Cardiac fibroblast (primary cell): ENCODE results near the gene CLCA2.

Source experiments
- DNase-seq, 2 donors: peaks; one replicate each; pipeline versions ENCODE4 v3.0.0 to v3.0.0-alpha.2; 2010; ENCODE audit warnings: low read depth in 2 of 2
- H3K4me3 ChIP-seq, 2 donors: replicated peaks in 1 of 2; 1 replicate in 1 of 2; 2 replicates in 1 of 2; pipeline ENCODE4 v1.5.1; 2011; ENCODE audit warnings: low read depth in 2 of 2, low read length in 2 of 2, mild to moderate bottlenecking in 2 of 2, moderate library complexity in 1 of 2
- CTCF ChIP-seq: IDR thresholded peaks from one replicate; pipeline ENCODE4 v1.5.1; 2011; ENCODE audit warnings: low read depth, mild to moderate bottlenecking, low read length, inconsistent platforms

CLCA2 gene

DNA sequence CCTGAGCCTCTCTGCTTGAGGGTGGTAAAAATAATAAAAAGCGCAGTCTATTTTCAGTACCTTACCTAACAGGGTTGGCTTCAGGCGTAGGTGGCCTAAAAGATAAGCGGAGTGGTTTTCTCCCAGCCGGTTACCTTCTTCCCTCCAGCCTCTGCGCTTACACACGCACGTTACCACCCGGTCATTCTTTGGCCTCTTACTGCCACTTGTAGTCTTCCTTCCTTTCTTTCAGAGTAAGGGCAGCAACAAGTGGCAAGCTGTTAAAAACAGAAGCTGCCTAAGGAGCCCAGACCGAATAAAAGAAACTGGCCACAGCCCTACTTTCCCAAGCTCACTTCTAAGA, 80.1 kb downstream of the CLCA2 start:
- no peak for DNase-seq
- TF ChIP-seq CTCF, result no peak
- H3K4me3 ChIP-seq, result no peak overlapping the region

DNA sequence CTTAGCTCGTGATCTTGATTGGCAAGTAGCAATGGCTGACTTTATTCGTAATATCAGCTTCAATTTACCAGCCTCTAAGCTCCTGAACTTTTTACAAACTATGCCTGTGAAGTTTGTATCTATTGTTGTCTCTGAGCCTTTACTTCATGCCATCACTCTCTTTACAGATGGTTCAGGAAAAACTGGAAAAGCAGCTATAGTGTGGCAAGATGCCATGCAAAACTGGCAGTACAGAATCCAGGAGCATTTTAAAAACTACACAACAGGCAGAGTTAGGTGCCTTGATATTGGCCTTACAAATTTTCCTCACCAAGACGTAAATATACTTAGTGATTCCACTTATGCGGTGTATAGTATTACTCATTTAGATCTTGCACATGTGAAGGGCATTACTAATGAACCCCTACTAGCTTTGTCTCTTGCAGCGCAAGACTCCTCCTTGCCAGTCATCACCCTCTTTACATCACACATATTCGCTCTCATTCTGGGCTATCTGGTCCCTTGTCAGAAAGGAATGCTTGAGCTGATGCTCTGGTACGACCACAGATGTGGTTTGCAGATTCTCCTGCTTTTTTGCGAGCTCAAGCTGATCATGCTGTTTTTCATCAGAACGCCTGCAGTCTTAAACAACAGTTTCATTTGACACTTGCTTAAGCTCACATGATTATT, 81.1 kb downstream of the CLCA2 start:
- H3K4me3 ChIP-seq, result no peak overlapping the region
- no peak for TF ChIP-seq CTCF
- DNase-seq, result peak in 1 of 2 donors; percentile 84

DNA sequence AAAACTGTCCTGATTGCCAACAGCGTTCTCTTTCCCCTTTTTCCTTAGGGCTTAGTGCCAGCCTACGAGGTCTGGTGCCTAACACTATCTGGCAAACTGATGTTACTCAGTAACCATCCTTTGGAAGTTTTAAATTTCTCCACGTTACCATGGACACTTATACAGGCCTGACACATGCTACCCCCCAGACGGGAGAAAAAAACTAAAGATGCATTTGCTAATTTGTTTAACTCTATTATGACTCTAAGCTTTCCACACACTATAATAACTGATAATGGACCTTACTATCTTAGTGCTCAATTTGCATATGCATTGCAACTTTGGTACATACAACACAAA, 81.6 kb downstream of the CLCA2 start:
- no peak overlapping the region for H3K4me3 ChIP-seq
- no peak for DNase-seq
- no peak for TF ChIP-seq CTCF
